ENCODE results near the gene SULF2. TPM values are rescaled to one million over a fixed set of nuclear protein-coding genes. Genes with fewer than 3 reads are reported as not detected.

Gene SULF2
- total RNA-seq, 1 donor from 2014 or later = 24.0 TPM

DNA sequence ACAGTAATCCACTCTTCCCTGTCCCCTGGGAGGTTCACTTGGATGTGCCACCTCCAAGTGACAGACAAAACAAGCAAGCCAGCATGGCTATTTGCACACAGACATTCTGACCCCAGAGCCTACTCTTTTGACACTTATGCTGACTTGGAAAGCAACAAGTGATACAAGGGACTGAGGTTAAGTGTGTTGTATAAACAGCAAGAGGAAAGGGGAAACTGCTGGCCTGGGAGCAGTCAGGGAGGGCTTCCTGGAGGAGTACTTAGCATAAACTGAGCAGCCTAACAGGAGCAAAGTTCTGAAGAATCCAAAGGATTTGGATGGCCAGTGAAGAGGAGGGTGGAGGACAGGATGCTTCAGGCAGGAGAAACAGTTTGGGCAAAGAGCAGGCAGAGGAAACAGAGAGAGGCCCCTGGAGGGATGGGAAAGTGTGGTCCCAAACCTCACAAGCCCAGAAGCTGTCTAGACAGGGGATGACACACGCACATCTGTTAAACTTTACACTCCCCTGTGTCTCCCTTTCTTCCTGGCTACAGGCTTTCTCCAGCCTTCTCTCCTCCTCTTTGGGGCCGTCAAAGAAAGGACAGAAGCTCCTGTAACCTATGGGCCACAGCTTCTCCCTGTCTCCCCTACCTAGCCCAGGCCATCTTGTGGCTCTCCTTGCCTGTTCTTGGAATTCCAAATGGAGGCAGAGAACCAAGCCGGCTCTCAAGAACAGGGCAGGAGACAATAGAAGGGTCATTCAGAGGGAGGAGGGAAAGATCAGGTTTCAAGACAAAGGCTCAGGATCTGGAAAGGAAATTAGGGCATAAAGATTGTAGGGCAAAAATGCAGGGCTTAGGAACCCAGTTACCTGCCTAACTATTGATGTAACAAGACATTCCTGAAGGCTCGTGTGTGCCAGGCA lies 19.3 kb downstream of the SULF2 start:
- Mint-ChIP-seq H3K27me3 (ENCODE audit: insufficient read depth, low read depth) (peaks cover 6% of the 10 kb centered on the region), H3K27ac (peak overlapping the region; percentile 62), H3K9me3 (peaks cover 6% of the 10 kb centered on the region), H3K36me3 (peaks cover 5% of the 10 kb centered on the region), H3K4me1 (peaks cover 55% of the 10 kb centered on the region), H3K4me3 (peak overlapping the region; percentile 25)
- Histone ChIP-seq H3F3A (ENCODE audit: low read depth) (peaks cover 26% of the 10 kb centered on the region), H3K4me2 (peak overlapping the region; percentile 51), H3K9me3 (ENCODE audit: low read depth) (no peaks in the 10 kb centered on the region), H3K4me3 (no peak overlapping the region), H3K27me3 (no peaks in the 10 kb centered on the region), H3K9ac (no peak overlapping the region), H3K79me2 (ENCODE audit: low read depth) (no peaks in the 10 kb centered on the region), H4K20me1 (ENCODE audit: low read depth) (peaks cover 7% of the 10 kb centered on the region), H3K36me3 (no peaks in the 10 kb centered on the region), H3K4me1 (peaks cover 33% of the 10 kb centered on the region), H2AFZ (replicated peaks) (no peak overlapping the region), H3K27ac (peak overlapping the region; percentile 84)
- DNase-seq (ENCODE audit: low spot score) = peak; percentile 82
- TF ChIP-seq EZH2phosphoT487 (IDR thresholded peaks at IDR 0.05) (no peak), EZH2 (IDR thresholded peaks at IDR 0.05) (no peak)
- TF ChIP-seq, protein P1, sequence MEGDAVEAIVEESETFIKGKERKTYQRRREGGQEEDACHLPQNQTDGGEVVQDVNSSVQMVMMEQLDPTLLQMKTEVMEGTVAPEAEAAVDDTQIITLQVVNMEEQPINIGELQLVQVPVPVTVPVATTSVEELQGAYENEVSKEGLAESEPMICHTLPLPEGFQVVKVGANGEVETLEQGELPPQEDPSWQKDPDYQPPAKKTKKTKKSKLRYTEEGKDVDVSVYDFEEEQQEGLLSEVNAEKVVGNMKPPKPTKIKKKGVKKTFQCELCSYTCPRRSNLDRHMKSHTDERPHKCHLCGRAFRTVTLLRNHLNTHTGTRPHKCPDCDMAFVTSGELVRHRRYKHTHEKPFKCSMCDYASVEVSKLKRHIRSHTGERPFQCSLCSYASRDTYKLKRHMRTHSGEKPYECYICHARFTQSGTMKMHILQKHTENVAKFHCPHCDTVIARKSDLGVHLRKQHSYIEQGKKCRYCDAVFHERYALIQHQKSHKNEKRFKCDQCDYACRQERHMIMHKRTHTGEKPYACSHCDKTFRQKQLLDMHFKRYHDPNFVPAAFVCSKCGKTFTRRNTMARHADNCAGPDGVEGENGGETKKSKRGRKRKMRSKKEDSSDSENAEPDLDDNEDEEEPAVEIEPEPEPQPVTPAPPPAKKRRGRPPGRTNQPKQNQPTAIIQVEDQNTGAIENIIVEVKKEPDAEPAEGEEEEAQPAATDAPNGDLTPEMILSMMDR (IDR thresholded peaks at IDR 0.05) = no peak

DNA sequence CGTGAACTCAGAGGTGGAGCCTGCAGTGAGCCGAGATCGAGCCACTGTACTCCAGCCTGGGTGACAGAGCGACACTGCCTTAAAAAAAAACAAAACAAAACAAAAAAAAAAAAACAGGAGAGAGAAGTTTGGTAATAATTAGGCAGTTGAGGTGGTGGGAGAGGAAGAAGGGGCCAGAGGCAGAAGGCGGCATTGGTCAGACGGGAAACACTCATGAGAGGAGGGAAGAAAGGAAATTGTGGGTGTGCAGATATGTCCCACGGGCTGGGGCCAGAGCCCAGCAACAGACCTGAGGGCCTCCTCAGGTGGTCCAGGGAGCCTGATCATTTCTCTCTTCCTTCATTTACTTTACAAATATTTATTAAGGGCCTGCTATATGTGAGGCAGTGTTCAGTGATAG lies 20.0 kb downstream of the SULF2 start:
- Histone ChIP-seq H3K4me1 (peaks cover 33% of the 10 kb centered on the region), H3K27ac (no peak overlapping the region), H3K79me2 (ENCODE audit: low read depth) (no peaks in the 10 kb centered on the region), H3K36me3 (no peaks in the 10 kb centered on the region), H2AFZ (replicated peaks) (no peak overlapping the region), H3K27me3 (no peaks in the 10 kb centered on the region), H3F3A (ENCODE audit: low read depth) (peaks cover 26% of the 10 kb centered on the region), H4K20me1 (ENCODE audit: low read depth) (peaks cover 7% of the 10 kb centered on the region), H3K9me3 (ENCODE audit: low read depth) (no peaks in the 10 kb centered on the region), H3K4me3 (no peak overlapping the region), H3K9ac (no peak overlapping the region), H3K4me2 (peak overlapping the region; percentile 51)
- no peak overlapping the region for H3K4me3 Mint-ChIP-seq
- no peak for DNase-seq (ENCODE audit: low spot score)
- peaks cover 2% of the 10 kb centered on the region for H3K36me3 Mint-ChIP-seq
- TF ChIP-seq, protein P1 (IDR thresholded peaks at IDR 0.05) = no peak
- TF ChIP-seq EZH2phosphoT487 (IDR thresholded peaks at IDR 0.05) = no peak
- TF ChIP-seq EZH2 (IDR thresholded peaks at IDR 0.05) = no peak
- H3K27me3 Mint-ChIP-seq (ENCODE audit: insufficient read depth, low read depth) = peaks cover 6% of the 10 kb centered on the region
- peaks cover 62% of the 10 kb centered on the region for H3K4me1 Mint-ChIP-seq
- H3K9me3 Mint-ChIP-seq = peaks cover 6% of the 10 kb centered on the region
- H3K27ac Mint-ChIP-seq = peak overlapping the region; percentile 62

DNA sequence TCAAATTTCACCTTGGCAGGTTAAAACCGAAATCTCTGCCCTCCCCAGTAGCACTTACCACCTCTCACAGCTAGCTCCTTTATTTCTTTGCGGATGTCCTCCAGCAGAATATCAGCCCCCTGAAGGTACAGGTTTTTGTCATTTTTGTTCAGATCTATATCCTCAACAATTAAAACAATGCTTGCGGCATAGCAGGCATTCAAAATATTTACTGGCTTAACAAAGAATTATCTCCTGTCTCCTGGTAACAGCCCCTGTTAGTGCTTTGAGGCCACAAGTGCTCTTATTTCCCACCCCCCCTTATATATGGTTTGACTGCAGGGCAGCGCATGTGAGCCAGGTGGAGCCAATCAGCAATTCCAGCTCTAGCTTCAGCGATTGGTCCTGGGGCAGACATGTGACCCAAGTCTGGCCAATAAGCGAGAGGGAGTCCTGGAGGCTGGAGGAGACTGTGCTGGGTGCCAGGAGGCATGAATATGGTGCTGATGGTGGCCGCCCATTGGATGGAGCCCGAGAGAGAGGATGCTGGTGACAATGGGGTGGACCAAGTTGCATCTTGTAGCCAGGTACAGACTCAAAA lies 21.0 kb downstream of the SULF2 start:
- Histone ChIP-seq H4K20me1 (ENCODE audit: low read depth) (peaks cover 7% of the 10 kb centered on the region), H3K4me1 (peaks cover 33% of the 10 kb centered on the region), H3K27me3 (no peaks in the 10 kb centered on the region), H3K4me3 (no peak overlapping the region), H3K27ac (no peak overlapping the region), H3K79me2 (ENCODE audit: low read depth) (no peaks in the 10 kb centered on the region), H2AFZ (replicated peaks) (no peak overlapping the region), H3K9me3 (ENCODE audit: low read depth) (no peaks in the 10 kb centered on the region), H3K36me3 (no peaks in the 10 kb centered on the region), H3F3A (ENCODE audit: low read depth) (peaks cover 26% of the 10 kb centered on the region), H3K4me2 (no peak overlapping the region), H3K9ac (no peak overlapping the region)
- Mint-ChIP-seq H3K4me1 (peaks cover 72% of the 10 kb centered on the region), H3K9me3 (no peaks in the 10 kb centered on the region), H3K27ac (peak overlapping the region; percentile 25), H3K27me3 (ENCODE audit: insufficient read depth, low read depth) (peaks cover 6% of the 10 kb centered on the region), H3K4me3 (no peak overlapping the region), H3K36me3 (no peaks in the 10 kb centered on the region)
- DNase-seq (ENCODE audit: low spot score) = no peak
- TF ChIP-seq EZH2phosphoT487 (IDR thresholded peaks at IDR 0.05) (no peak), EZH2 (IDR thresholded peaks at IDR 0.05) (no peak)
- TF ChIP-seq, protein P1 (IDR thresholded peaks at IDR 0.05) = no peak
